GM12872 (cell line): Measurements from ENCODE around the gene CA10.

ENCODE experiments used
- TF ChIP-seq, protein P1 (sequence below): IDR thresholded peaks from 3 replicates; pipeline ENCODE4 v1.5.1; 2011; ENCODE audit warnings: low read depth, mild to moderate bottlenecking, low read length, moderate library complexity; ENCODE audit not compliant: insufficient read depth

The CA10 gene

DNA sequence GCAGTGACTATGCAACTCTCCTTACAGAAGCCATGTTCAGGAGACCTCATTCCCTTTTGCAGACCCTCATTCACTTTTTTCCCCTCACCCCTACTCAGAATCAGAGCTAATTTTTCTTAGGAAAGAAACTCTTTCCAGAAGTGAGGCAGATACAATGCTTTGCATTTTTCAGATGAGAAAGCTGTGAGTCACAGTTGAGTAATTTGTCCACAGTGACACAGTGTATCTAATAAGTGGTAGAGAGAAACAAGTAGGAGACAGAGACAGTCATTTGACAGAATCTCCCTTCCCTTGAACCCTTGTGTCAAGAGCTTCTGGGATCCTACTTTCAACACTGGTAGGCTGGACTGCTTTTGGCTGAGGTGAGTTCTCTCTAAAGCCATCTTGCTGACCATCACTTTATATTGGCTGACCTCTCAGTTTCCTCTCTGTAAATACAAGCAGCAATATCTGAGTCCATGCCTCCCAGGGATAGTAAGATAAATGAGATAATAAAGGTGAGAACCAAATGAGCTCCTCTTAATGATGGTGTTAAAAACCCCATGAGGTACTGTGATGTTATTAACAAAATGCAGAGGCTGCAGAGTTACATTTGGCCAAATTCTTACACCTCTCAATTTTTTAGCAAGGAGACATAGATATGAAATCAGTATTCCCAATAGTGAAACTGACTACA is 130.8 kb downstream of the CA10 start:
- TF ChIP-seq, protein P1, sequence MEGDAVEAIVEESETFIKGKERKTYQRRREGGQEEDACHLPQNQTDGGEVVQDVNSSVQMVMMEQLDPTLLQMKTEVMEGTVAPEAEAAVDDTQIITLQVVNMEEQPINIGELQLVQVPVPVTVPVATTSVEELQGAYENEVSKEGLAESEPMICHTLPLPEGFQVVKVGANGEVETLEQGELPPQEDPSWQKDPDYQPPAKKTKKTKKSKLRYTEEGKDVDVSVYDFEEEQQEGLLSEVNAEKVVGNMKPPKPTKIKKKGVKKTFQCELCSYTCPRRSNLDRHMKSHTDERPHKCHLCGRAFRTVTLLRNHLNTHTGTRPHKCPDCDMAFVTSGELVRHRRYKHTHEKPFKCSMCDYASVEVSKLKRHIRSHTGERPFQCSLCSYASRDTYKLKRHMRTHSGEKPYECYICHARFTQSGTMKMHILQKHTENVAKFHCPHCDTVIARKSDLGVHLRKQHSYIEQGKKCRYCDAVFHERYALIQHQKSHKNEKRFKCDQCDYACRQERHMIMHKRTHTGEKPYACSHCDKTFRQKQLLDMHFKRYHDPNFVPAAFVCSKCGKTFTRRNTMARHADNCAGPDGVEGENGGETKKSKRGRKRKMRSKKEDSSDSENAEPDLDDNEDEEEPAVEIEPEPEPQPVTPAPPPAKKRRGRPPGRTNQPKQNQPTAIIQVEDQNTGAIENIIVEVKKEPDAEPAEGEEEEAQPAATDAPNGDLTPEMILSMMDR: no peak

DNA sequence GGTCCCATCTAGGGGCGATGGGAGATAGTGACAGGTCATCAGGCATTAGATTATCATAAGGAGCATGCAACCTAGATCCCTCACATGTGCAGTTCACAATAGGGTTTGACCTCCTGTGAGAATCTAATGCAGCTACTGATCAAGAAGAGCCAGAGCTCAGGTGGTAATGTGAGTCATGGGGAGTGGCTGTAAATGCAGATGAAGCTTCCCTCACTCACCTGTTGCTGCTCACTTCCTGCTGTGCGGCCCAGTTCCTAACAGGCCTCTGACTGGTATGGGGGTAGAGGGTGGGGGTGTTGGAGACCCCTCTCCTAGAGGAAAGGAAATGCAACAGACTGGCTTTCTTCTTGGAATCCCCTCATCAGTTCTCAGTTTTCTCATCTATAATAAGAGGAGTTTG is 131.4 kb downstream of the CA10 start:
- TF ChIP-seq, protein P1: no peak

DNA sequence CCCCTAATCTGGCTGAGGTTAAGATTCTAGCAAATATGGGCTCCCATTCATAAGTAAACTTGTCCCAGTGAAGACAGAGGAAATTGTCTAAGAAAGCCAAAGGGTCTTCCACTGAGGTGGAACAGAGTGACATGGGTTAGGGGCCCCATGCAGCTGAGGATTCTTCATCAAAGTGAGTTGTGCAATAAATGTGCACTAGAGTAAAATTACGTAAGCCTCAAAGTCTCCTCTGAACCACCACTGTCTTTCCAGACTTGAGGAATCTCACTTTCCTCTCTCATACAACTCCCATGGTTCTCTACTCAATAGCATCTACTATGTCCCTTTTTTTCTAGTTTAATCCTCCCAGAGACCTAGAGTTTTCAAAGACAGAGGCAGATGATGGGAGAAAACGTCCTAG is 132.4 kb downstream of the CA10 start:
- TF ChIP-seq, protein P1: no peak

DNA sequence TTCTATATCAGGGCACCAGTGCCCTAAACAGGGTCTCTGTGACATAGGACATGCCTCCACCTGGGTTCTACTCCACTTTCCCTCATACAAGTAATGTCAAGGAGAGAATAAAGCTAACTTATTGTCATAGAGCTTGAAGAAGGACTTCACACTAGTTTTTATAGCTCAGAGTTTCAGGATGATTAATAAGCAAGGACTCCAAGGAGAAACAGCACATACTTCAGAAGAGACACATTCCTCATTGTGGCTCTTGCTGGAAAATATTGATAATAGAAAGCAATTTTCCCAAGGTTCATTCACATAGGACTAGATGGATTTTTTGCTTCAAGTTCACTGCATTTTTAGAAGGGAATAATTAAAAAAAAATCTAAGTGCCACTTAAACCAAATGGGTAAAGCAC is 133.3 kb downstream of the CA10 start:
- TF ChIP-seq, protein P1: no peak

DNA sequence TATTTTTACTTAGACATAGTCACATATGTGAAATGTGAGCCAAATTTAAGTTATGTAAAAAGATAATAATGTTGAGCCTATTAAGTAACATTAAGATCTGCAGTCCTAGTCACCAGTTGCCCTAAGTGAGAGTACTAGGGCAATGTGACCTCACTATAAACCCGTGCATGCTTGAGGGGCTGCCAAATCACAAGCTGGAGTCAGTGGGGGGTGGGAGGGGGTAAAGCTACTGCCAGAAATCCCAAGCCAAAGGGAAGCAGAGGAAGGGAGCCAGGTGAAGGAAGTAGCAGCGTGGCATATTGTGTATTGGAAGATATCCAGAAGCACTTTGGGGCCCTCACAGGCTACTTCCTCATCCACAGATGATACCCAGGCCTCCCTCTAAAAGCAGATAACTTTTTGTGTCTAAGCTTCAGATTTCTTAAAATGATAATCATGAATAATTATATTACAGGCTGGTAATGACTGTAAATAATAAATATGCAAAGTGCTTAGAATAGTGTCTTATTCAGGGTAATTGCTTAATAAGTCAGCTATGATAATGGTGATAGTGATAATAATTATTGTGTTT is 134.1 kb downstream of the CA10 start:
- TF ChIP-seq, protein P1: no peak

DNA sequence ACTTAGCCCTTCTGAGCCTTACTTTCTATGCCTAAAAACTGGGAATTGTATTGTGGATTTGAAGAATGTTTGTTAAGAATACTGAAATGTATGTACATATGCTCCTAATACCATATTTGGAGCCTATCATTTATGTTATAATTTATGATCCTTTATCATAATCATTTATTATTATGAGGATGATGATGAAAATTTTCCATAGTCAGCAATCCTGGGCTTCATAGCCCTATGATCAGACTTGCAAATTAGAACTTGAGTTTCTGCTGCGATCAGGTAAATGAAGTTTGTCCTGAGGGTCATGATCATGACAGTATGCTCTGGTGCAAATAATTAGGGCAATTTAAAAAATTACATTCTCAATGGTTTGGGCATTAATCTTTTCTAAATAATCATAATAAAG is 147.4 kb downstream of the CA10 start:
- TF ChIP-seq, protein P1: no peak

DNA sequence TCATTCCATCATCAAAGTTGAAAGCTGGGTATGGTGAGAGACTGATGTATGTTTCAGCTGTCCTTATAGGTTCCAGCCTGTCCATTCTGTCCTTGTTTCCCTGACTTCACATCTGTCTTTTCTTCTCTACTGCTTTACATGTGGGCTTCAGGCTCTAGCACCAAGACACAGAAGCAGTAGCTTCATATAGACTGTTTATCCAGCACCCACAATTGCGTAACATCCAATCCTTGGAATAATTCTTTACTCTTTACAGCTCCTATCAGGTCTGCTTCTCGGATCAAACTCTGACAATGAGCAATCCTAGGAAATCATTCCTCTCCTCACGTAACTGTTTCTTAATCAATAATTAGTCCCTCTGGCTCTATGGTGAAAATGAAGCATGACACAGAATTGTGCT is 158.9 kb downstream of the CA10 start:
- TF ChIP-seq, protein P1: no peak
